Fibroblast of upper back skin (primary cell): ENCODE results near the gene CACTIN.
"Not testable (repeated sequence)": the region's sequence is repeated elsewhere in the genome, so short reads cannot be mapped to it uniquely, and the experiment has no call there.

Experiments used
- DNase-seq: peaks from one replicate; pipeline ENCODE4 v3.0.0-alpha.2; 2013

The CACTIN gene

GRCh38 chr19:3645067-3645396 is 18.4 kb upstream of the CACTIN start:
- DNase-seq: no peak

GRCh38 chr19:3644351-3645066 is 17.9 kb upstream of the CACTIN start:
- no peak for DNase-seq

GRCh38 chr19:3643674-3644313 is 17.2 kb upstream of the CACTIN start:
- DNase-seq: no peak

- DNase-seq: no peak
Observed at GRCh38 chr19:3642987-3643673, 16.5 kb upstream of the CACTIN start.

- DNase-seq: no peak
Observed at GRCh38 chr19:3642296-3642695, 15.7 kb upstream of the CACTIN start.

- no peak for DNase-seq
Observed at GRCh38 chr19:3641515-3642269, 15.1 kb upstream of the CACTIN start.

- DNase-seq: no peak
Observed at GRCh38 chr19:3639479-3639878, 12.9 kb upstream of the CACTIN start.

GRCh38 chr19:3638208-3639193 is 11.9 kb upstream of the CACTIN start:
- DNase-seq: no peak

GRCh38 chr19:3637621-3638020 is 11.0 kb upstream of the CACTIN start:
- DNase-seq: no peak

GRCh38 chr19:3636962-3637361 is 10.4 kb upstream of the CACTIN start:
- no peak for DNase-seq

GRCh38 chr19:3636506-3636905 is 9.9 kb upstream of the CACTIN start:
- DNase-seq: no peak

- no peak for DNase-seq
Observed at GRCh38 chr19:3634496-3635045, 8.0 kb upstream of the CACTIN start.

- DNase-seq: no peak
Observed at GRCh38 chr19:3633559-3633988, 7.0 kb upstream of the CACTIN start.

- DNase-seq: no peak
Observed at GRCh38 chr19:3632739-3633558, 6.4 kb upstream of the CACTIN start.

- DNase-seq: no peak
Observed at GRCh38 chr19:3632098-3632497, 5.5 kb upstream of the CACTIN start.

GRCh38 chr19:3631053-3631861 is 4.7 kb upstream of the CACTIN start:
- no peak for DNase-seq

- DNase-seq: not testable (repeated sequence)
Observed at GRCh38 chr19:3628766-3629165, 2.2 kb upstream of the CACTIN start.

- no peak for DNase-seq
Observed at GRCh38 chr19:3627351-3627723, 747 bp upstream of the CACTIN start.

GRCh38 chr19:3625996-3626472 is 556 bp downstream of the CACTIN start:
- no peak for DNase-seq

GRCh38 chr19:3623716-3624115 is 2.9 kb downstream of the CACTIN start:
- DNase-seq: no peak
